CD4-positive, alpha-beta T cell (primary cell): ENCODE results near the gene STK32C. TPM values are rescaled to one million over a fixed set of nuclear protein-coding genes. Genes with fewer than 3 reads are reported as not detected.

Source experiments
- ATAC-seq: fragments of 200-7000 bp; cut with Tn5 transposase; one replicate; pipeline ENCODE4 v1.10.0; 2022; ENCODE audit warnings: mild to moderate bottlenecking; ENCODE audit not compliant: poor library complexity
- CTCF ChIA-PET: fragments of 350-600 bp; sonication (Branson Sonifier 250); formaldehyde crosslinking; loops from one replicate; lab custom pipeline; 2021; ENCODE audit warnings: antibody characterized with exemption, inconsistent platforms; lab: Charles Lee
- POLR2A ChIA-PET: fragments of 350-600 bp; sonication (Branson Sonifier 250); formaldehyde crosslinking; loops from one replicate; lab custom pipeline; 2021; ENCODE audit warnings: antibody characterized with exemption, inconsistent platforms; lab: Charles Lee
- DNase-seq, 14 experiments: peaks; one replicate each; pipeline ENCODE4 v3.0.0-alpha.2; 2013 to 2020; ENCODE audit warnings: mixed read lengths in 2 of 14
- H3K27ac ChIP-seq, 2 donors: one replicate each; pipeline versions ENCODE4 v1.5.1 to v1.7.0; 2013; ENCODE audit warnings: low read length in 2 of 2, low read depth in 1 of 2, mild to moderate bottlenecking in 1 of 2
- H3K27me3 ChIP-seq, 2 experiments: 1 replicate in 1 of 2; 2 replicates in 1 of 2; pipeline versions ENCODE4 v1.6.1 to v1.7.0; 2013; ENCODE audit warnings: low read length in 2 of 2, control low read depth in 1 of 2, mild to moderate bottlenecking in 1 of 2, moderate library complexity in 1 of 2; ENCODE audit not compliant: insufficient read depth in 2 of 2, control insufficient read depth in 1 of 2
- H3K36me3 ChIP-seq: one replicate; pipeline ENCODE4 v1.6.1; 2013; ENCODE audit warnings: low read length, control low read depth; ENCODE audit not compliant: insufficient read depth
- H3K4me1 ChIP-seq: one replicate; pipeline ENCODE4 v1.6.1; 2013; ENCODE audit warnings: low read length, control low read depth; ENCODE audit not compliant: insufficient read depth
- H3K4me3 ChIP-seq: one replicate; pipeline ENCODE4 v1.5.1; 2013; ENCODE audit warnings: mild to moderate bottlenecking, low read length, moderate library complexity
- H3K9me3 ChIP-seq, 2 experiments: 1 replicate in 1 of 2; 2 replicates in 1 of 2; pipeline versions ENCODE4 v1.6.1 to v1.7.0; 2013; ENCODE audit warnings: low read length in 2 of 2, mild to moderate bottlenecking in 2 of 2, control low read depth in 1 of 2, moderate library complexity in 1 of 2; ENCODE audit not compliant: control insufficient read depth in 1 of 2, insufficient read depth in 1 of 2
- H3K27ac Mint-ChIP-seq: one replicate; pipeline ENCODE4 v1.8.0; 2020; ENCODE audit warnings: mixed read lengths
- H3K27me3 Mint-ChIP-seq: one replicate; pipeline ENCODE4 v1.8.0; 2021; ENCODE audit warnings: mixed read lengths
- H3K36me3 Mint-ChIP-seq: one replicate; pipeline ENCODE4 v1.8.0; 2021; ENCODE audit warnings: low read depth, mixed read lengths
- H3K4me1 Mint-ChIP-seq: one replicate; pipeline ENCODE4 v1.8.0; 2021; ENCODE audit warnings: low read depth, mixed read lengths
- H3K4me3 Mint-ChIP-seq: one replicate; pipeline ENCODE4 v1.8.0; 2020; ENCODE audit warnings: mild to moderate bottlenecking, mixed read lengths
- H3K9me3 Mint-ChIP-seq: one replicate; pipeline ENCODE4 v1.8.0; 2020; ENCODE audit warnings: mixed read lengths
- CTCF ChIP-seq: fragments of 200-600 bp; IDR thresholded peaks from one replicate; pipeline ENCODE4 v1.8.0; 2022; ENCODE audit warnings: antibody characterized with exemption, mild to moderate bottlenecking
- intact Hi-C, 2 experiments: fragments of 100-400 bp; cut with DNase I in 1 of 2; cut with micrococcal nuclease in 1 of 2; formaldehyde crosslinking; loops; one replicate each; pipeline versions ENCODE4 v1.15.1 to v1.9.0; 2023 to 2025; cut with DNase I, micrococcal nuclease
- total RNA-seq, 174 experiments: library from RNA in 2 of 174; stranded (reverse) in 2 of 174; gene quantifications; one replicate each; pipeline ENCODE4 v1.2.3 and lab custom pipeline; 2021 to 2026

STK32C gene
- total RNA-seq, 2 experiments from 2014 or later = 4.9 to 5.2 TPM

- H3K9me3 Mint-ChIP-seq = no peaks in the 10 kb centered on the region
- H3K4me3 ChIP-seq = no peak overlapping the region
- H3K4me1 Mint-ChIP-seq = no peaks in the 10 kb centered on the region
- no peak overlapping the region for H3K27ac Mint-ChIP-seq
- peaks cover 5% of the 10 kb centered on the region for H3K4me1 ChIP-seq
- no peak overlapping the region for H3K4me3 Mint-ChIP-seq
- no peaks in the 10 kb centered on the region for H3K36me3 ChIP-seq
- no peaks in the 10 kb centered on the region for H3K9me3 ChIP-seq
- no peak for ATAC-seq
- POLR2A ChIA-PET = no interaction called here
- DNase-seq = no peak
- H3K27ac ChIP-seq = no peak overlapping the region
- no peaks in the 10 kb centered on the region for H3K27me3 Mint-ChIP-seq
- intact Hi-C loops = no loop called here
- peaks cover 4% of the 10 kb centered on the region for H3K36me3 Mint-ChIP-seq
- no peaks in the 10 kb centered on the region for H3K27me3 ChIP-seq
- CTCF ChIA-PET = no interaction called here
- TF ChIP-seq CTCF = no peak
Measured at GRCh38 chr10:132350391-132350790, 42.6 kb upstream of the STK32C start.

GRCh38 chr10:132349766-132350165 is 42.0 kb upstream of the STK32C start:
- Histone ChIP-seq H3K27me3 (no peaks in the 10 kb centered on the region), H3K4me3 (no peak overlapping the region), H3K4me1 (peaks cover 5% of the 10 kb centered on the region), H3K9me3 (no peaks in the 10 kb centered on the region), H3K36me3 (peaks cover 3% of the 10 kb centered on the region), H3K27ac (no peak overlapping the region)
- Mint-ChIP-seq H3K27me3 (no peaks in the 10 kb centered on the region), H3K4me1 (no peaks in the 10 kb centered on the region), H3K9me3 (no peaks in the 10 kb centered on the region), H3K4me3 (no peak overlapping the region), H3K27ac (no peak overlapping the region), H3K36me3 (peaks cover 6% of the 10 kb centered on the region)
- intact Hi-C loops = no loop called here
- no peak for TF ChIP-seq CTCF
- CTCF ChIA-PET = no interaction called here
- no peak for DNase-seq
- no peak for ATAC-seq
- POLR2A ChIA-PET = no interaction called here

- no peak overlapping the region for H3K27ac Mint-ChIP-seq
- peaks cover 6% of the 10 kb centered on the region for H3K36me3 ChIP-seq
- H3K36me3 Mint-ChIP-seq = peaks cover 16% of the 10 kb centered on the region
- ChIA-PET CTCF (interaction anchor here (0.5 kb wide), 1 partner anchor 17 kb away, joined by 5 read pairs; no protein-coding TSS in a partner anchor), POLR2A (no interaction called here)
- no peak overlapping the region for H3K27ac ChIP-seq
- DNase-seq (no peak), ATAC-seq (no peak)
- H3K9me3 ChIP-seq = no peaks in the 10 kb centered on the region
- H3K4me3 ChIP-seq = no peak overlapping the region
- no peaks in the 10 kb centered on the region for H3K9me3 Mint-ChIP-seq
- no peaks in the 10 kb centered on the region for H3K4me1 Mint-ChIP-seq
- no peak for TF ChIP-seq CTCF
- no peak overlapping the region for H3K4me3 Mint-ChIP-seq
- H3K4me1 ChIP-seq = peaks cover 4% of the 10 kb centered on the region
- intact Hi-C loops = no loop called here
- no peaks in the 10 kb centered on the region for H3K27me3 Mint-ChIP-seq
- no peaks in the 10 kb centered on the region for H3K27me3 ChIP-seq
Measured at GRCh38 chr10:132347931-132348267, 40.1 kb upstream of the STK32C start.
